GM21723 (cell line): Measurements from ENCODE around the gene ZBTB47.

Experiments used
- ATAC-seq: cut with Tn5 transposase; IDR thresholded peaks from one replicate; pipeline ENCODE4 v1.9.1; 2021; ENCODE audit warnings: mild to moderate bottlenecking, moderate library complexity; ENCODE audit not compliant: unreplicated experiment

Gene ZBTB47

GRCh38 chr3:42653560-42654330 lies at the start of gene ZBTB47:
TSS of gene ZBTB47 (plus strand) at chr3:42653697. CDS start at chr3:42658356, 4,659 bp downstream.
- ATAC-seq, result no peak

- no peak for ATAC-seq
Measured at GRCh38 chr3:42605546-42606173, 47.8 kb upstream of the ZBTB47 start.

- no peak for ATAC-seq
Measured at GRCh38 chr3:42608581-42608980, 44.9 kb upstream of the ZBTB47 start.

GRCh38 chr3:42610976-42611375 lies 42.5 kb upstream of the ZBTB47 start:
- no peak for ATAC-seq

GRCh38 chr3:42612217-42612616 lies 41.3 kb upstream of the ZBTB47 start:
- ATAC-seq, result no peak

- ATAC-seq, result no peak
Measured at GRCh38 chr3:42612928-42613327, 40.6 kb upstream of the ZBTB47 start.

GRCh38 chr3:42613462-42613861 lies 40.0 kb upstream of the ZBTB47 start:
- no peak for ATAC-seq

- ATAC-seq, result no peak
Measured at GRCh38 chr3:42631620-42632019, 21.9 kb upstream of the ZBTB47 start.

- no peak for ATAC-seq
Measured at GRCh38 chr3:42632146-42632545, 21.4 kb upstream of the ZBTB47 start.

GRCh38 chr3:42633544-42633943 lies 20.0 kb upstream of the ZBTB47 start:
- ATAC-seq, result no peak

- no peak for ATAC-seq
Measured at GRCh38 chr3:42635111-42635510, 18.4 kb upstream of the ZBTB47 start.

- no peak for ATAC-seq
Measured at GRCh38 chr3:42637001-42637400, 16.5 kb upstream of the ZBTB47 start.

- ATAC-seq, result peak; percentile 48
Measured at GRCh38 chr3:42638339-42638842, 15.1 kb upstream of the ZBTB47 start.

GRCh38 chr3:42639192-42639591 lies 14.3 kb upstream of the ZBTB47 start:
- no peak for ATAC-seq

- no peak for ATAC-seq
Measured at GRCh38 chr3:42640129-42640528, 13.4 kb upstream of the ZBTB47 start.

- ATAC-seq, result no peak
Measured at GRCh38 chr3:42640771-42641370, 12.6 kb upstream of the ZBTB47 start.

- ATAC-seq, result no peak
Measured at GRCh38 chr3:42647821-42648459, 5.6 kb upstream of the ZBTB47 start.

GRCh38 chr3:42649006-42649405 lies 4.5 kb upstream of the ZBTB47 start:
- ATAC-seq, result no peak

GRCh38 chr3:42649783-42650182 lies 3.7 kb upstream of the ZBTB47 start:
- no peak for ATAC-seq

- no peak for ATAC-seq
Measured at GRCh38 chr3:42651248-42652091, 2.0 kb upstream of the ZBTB47 start.

- no peak for ATAC-seq
Measured at GRCh38 chr3:42652251-42652610, 1.3 kb upstream of the ZBTB47 start.
